AG04449 (cell line): ENCODE results near the gene PRDM2.
A peak's percentile ranks its signal among the peaks of the same experiment; 100 is the strongest.

ENCODE experiments used
- CTCF ChIA-PET: fragments of 350-600 bp; formaldehyde crosslinking; extraction: SDS; loops from one replicate; lab custom pipeline; 2021; ENCODE audit warnings: antibody characterized with exemption; lab: Yijun Ruan, JAX
- POLR2A ChIA-PET: fragments of 400-600, 350-600 bp; formaldehyde crosslinking; extraction: SDS; loops from one replicate; lab custom pipeline; 2020; ENCODE audit warnings: antibody characterized with exemption, inconsistent platforms; lab: Yijun Ruan, JAX
- DNase-seq: peaks from one replicate; pipeline ENCODE4 v3.0.0-alpha.2; 2010; ENCODE audit warnings: low read depth, low spot score
- H3K4me3 ChIP-seq: 2 replicates; pipeline ENCODE4 v1.5.1; 2011; ENCODE audit warnings: low read depth, mild to moderate bottlenecking, control low read depth, low read length
- CTCF ChIP-seq: IDR thresholded peaks from one replicate; pipeline ENCODE4 v1.5.1; 2011; ENCODE audit warnings: mild to moderate bottlenecking, moderate library complexity, low read length, control low read depth, inconsistent platforms; ENCODE audit not compliant: insufficient read depth; ENCODE audit errors: missing control alignments

Gene PRDM2

GRCh38 chr1:13783551-13783950, 83.6 kb downstream of the PRDM2 start:
- ChIA-PET CTCF (interaction anchor here (1.5 to 2.6 kb wide), 3 partner anchors 26 to 58 kb away, joined by 4 to 9 read pairs (median 5); no protein-coding TSS in a partner anchor), POLR2A (interaction anchor here (0.8 kb wide), 1 partner anchor 34 kb away, joined by 4 read pairs; no protein-coding TSS in a partner anchor)
- no peak for DNase-seq
- no peak for TF ChIP-seq CTCF
- no peak overlapping the region for H3K4me3 ChIP-seq

GRCh38 chr1:13784971-13785370, 85.0 kb downstream of the PRDM2 start:
- ChIA-PET POLR2A (no interaction called here), CTCF (interaction anchor here (1.1 kb wide), 1 partner anchor 17 kb away, joined by 4 read pairs; no protein-coding TSS in a partner anchor)
- TF ChIP-seq CTCF, result no peak
- no peak for DNase-seq
- H3K4me3 ChIP-seq, result no peak overlapping the region; the same call in 1 of the 2 replicates

- no peak for TF ChIP-seq CTCF
- H3K4me3 ChIP-seq, result no peak overlapping the region
- ChIA-PET CTCF (no interaction called here), POLR2A (no interaction called here)
- no peak for DNase-seq
Observed at GRCh38 chr1:13786541-13786940, 86.6 kb downstream of the PRDM2 start.

GRCh38 chr1:13788795-13789194, 88.8 kb downstream of the PRDM2 start:
- CTCF ChIA-PET, result interaction anchor here (1.0 kb wide), 2 partner anchors 37 to 74 kb away, joined by 3 read pairs; no protein-coding TSS in a partner anchor
- POLR2A ChIA-PET, result interaction anchor here (0.9 kb wide), 1 partner anchor 29 kb away, joined by 3 read pairs; no protein-coding TSS in a partner anchor
- DNase-seq, result no peak
- no peak overlapping the region for H3K4me3 ChIP-seq
- TF ChIP-seq CTCF, result no peak

GRCh38 chr1:13790290-13791030, 90.5 kb downstream of the PRDM2 start:
- CTCF ChIA-PET, result interaction anchor here (1.1 kb wide), 2 partner anchors 11 to 39 kb away, joined by 3 to 4 read pairs; no protein-coding TSS in a partner anchor
- no peak overlapping the region for H3K4me3 ChIP-seq
- POLR2A ChIA-PET, result no interaction called here
- no peak for TF ChIP-seq CTCF
- no peak for DNase-seq

GRCh38 chr1:13792419-13792818, 92.4 kb downstream of the PRDM2 start:
- ChIA-PET POLR2A (interaction anchor here (1.0 kb wide), 1 partner anchor 10 kb away, joined by 3 read pairs; no protein-coding TSS in a partner anchor), CTCF (interaction anchor here (0.7 to 2.6 kb wide), 3 partner anchors 21 to 127 kb away, joined by 3 to 10 read pairs (median 7); no protein-coding TSS in a partner anchor)
- no peak overlapping the region for H3K4me3 ChIP-seq
- peak; percentile 55 for DNase-seq
- no peak for TF ChIP-seq CTCF
